HG02840 (cell line): ENCODE measurements around the gene KLHDC8A.

ENCODE experiments used
- ATAC-seq: cut with Tn5 transposase; IDR thresholded peaks from one replicate; pipeline ENCODE4 v1.9.1; 2021; ENCODE audit warnings: mild to moderate bottlenecking, moderate library complexity, moderate number of reproducible peaks; ENCODE audit not compliant: unreplicated experiment, low FRiP score

KLHDC8A gene

DNA sequence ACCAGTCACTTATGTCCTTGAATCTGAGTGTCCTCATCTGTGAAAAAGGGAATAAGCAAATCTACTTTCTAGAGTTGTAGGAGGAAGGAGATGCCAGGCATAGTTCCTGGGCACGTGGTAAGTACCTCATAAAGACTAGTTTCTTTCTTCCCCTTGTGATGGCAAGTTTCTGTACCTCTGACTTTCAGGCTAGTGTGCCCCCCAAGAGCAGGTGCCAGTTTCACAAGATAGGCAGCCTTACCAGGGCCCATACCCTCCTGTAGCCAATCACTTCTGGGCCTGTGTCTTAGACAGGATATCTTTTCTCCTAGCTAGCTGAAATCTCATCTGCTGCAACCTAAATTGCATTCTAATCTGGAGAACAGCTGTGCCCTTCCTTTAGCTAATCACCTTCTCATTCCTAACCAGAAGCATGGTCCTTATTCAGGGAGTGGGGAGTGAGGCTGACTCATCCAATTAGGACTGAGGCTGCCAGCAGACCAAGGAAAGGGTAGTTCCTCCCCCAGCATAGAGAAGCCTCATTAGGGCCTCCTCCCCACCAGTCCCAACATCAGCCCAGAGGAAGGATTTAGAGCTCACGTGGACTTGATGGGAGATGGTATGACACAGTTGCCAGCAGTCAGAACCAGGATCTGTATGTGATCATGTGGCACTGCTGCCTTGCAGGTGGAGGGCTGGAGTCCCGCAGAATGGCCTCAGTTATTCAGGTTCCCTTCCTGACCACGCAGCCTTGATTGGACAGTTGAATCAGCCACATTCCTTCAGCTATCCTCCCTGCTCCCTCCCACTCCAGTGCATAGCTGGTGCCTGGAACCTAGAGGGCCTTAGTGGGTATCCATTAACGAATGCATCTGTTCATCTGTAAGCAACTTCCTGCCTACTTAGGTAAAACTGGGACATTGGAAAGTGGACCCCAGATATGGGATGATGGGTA, 7.9 kb downstream of the KLHDC8A start:
- no peak for ATAC-seq

DNA sequence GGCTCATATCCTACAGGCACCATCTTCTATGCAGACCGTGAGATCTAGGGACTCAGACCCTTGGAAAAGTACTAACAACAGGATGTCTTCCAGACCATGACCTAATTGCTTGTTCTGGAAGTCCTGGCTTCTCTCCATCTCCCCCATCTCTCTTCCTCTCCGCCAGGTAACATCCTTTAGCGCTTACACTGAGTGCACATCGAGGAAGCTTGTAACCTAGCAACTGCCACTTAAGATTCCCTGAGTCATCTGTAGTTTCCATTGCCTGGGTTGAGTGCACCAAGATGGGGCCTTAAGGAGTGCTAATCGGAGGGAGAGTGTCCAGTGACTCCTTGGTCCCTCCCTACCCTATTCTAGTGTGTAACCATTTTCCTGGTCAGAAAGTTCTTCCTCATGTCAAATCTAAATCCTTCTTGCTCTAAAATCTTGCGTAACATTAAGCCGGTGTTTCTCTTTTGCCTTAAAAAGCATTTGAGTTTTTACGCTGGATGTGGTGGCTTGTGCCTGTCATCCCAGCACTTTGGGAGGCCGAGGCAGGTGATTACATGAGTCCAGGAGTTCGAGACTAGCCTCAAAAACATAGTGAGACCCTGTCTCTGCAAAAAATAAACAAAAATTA, 9.7 kb downstream of the KLHDC8A start:
- no peak for ATAC-seq

DNA sequence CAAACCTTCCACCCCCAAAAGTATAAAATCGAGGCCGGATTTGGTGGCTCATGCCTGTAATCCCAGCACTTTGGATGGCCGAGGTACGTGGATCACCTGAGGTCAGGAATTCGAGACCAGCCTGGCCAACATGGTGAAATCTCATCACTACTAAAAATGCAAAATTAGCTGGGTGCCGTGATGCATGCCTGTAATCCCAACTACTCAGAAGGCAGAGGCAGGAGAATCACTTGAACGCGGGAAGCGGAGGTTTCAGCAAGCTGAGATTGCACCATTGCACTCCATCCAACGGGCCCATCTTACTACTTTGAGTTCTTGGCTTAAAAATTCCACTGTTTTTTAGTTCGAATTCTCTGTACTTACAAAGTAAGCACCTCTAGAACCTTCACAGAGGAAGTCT, 11.0 kb downstream of the KLHDC8A start:
- no peak for ATAC-seq

DNA sequence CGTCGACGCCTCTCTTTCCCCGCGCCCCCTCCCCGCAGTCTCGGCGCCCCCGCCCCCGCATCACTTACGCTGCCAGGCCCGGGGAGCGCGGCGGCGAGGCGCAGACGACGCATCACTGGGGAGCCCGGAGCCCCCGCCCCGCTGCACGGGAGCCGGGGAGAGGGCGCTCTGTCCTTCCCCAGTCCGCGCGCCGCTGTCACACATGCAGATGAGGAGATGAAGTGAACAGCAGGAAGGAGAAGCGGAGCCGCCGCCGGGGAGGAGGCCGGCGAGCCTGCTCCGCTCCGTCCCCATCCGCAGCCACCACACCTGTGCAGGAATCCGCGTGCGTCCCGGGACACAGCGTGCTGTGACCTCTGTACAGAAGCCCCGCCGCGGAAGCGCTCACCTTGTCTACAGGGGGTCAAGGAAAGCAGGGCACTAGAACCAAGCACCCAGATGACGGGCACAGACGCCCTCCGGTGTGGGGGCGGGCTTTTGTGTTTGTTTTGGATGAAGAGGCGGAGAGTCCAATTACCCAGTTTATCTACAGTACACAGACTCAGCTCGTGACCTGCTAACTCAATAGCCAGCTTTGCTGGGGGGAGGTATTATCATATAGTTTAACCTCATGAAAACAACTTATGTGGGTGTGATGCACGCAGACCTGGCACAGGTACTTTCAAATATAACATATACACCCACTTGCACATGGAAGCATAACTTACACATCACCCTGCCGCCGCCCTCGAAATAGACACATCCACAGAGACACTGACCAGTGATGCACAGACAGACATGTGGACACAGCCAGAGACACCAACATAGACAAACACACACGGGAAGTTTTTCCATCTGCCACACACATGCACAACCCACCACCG, 12.4 kb downstream of the KLHDC8A start:
- no peak for ATAC-seq

DNA sequence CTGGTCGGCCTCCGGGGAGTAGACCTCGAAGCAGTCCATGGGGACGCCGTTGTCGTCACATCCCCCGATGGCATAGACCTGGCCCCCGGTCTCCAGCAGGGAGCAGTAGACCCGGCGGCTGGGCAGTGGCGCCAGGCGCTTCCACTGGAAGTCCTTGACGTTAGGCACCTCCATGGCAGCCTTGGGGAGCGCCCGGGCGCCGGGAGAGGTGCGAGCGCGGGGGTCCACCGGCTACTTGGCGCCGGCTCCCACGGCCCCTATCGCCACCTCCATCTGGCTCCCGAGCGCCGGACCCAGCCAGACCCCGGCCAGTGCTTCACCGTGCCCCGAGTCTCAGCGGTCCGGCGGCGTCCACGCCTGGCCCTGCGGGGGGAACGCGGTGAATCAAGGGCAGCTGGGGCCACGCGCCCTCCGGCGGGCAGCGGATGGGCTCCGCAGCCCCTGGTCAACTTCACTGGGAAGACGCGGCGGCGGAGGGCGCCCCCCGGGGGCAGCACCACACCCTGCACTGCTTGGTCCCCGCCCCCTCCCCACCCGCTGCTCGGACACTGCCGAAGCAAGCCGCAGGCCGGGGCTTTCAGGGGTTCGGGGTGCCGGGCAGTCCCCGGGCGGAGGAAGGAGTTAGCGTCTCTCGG, 13.2 kb downstream of the KLHDC8A start:
- no peak for ATAC-seq

DNA sequence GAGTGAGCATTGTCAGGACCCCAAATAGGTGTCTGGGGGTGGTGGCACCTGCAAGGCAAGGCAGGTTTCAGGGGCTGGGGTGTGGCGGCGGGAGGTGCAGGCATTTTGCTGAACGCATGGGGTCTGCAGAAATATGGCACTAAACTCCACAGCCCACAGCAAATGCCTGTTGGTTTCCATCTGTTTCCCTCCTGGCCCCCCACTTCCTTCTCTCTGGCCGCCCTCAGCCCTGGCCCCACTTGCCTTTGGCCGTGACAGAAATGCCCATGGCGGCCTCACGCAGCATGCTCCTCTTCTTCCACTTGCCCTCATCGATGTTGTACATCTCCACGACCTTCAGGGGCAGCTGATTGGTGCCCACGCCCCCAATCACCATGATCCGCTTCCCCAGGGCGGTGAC, 13.7 kb downstream of the KLHDC8A start:
- no peak for ATAC-seq

DNA sequence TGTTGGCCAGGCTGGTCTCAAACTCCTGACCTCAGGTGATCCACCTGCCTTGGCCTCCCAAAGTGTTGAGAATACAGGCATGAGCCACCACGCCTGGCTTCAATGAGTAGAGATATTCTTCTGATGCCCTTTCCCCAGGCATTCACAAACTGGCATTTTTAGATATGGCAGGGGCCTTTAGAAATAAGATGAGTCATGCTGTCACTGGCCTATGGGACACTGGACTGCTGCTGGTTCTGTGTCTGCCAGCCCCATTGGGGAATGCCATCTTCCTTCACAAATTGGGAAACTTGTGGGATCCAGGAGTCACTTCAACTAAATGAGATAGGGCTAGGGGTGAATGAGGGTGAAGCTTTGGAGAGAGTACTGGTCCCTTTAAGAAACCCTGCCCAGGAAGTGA, 16.0 kb downstream of the KLHDC8A start:
- ATAC-seq, result no peak

DNA sequence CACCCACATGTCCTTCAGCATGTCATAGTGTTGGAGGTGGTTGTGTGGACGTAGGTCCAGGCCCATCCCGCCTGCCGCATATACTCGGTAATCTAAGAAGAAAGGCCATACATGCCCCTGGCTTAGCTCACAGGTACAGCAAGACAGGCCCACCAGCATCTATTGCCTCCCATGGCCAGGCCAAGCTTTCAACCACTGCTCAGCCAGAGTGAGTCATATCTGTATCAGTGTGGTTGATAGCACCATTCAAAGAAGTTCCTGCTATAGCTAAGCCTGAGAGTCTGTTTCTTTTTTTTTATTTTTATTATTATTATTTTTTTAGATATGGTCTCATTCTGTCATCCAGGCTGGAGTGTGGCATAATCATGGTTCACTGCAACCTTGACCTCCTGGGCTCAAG, 17.0 kb downstream of the KLHDC8A start:
- ATAC-seq, result no peak

DNA sequence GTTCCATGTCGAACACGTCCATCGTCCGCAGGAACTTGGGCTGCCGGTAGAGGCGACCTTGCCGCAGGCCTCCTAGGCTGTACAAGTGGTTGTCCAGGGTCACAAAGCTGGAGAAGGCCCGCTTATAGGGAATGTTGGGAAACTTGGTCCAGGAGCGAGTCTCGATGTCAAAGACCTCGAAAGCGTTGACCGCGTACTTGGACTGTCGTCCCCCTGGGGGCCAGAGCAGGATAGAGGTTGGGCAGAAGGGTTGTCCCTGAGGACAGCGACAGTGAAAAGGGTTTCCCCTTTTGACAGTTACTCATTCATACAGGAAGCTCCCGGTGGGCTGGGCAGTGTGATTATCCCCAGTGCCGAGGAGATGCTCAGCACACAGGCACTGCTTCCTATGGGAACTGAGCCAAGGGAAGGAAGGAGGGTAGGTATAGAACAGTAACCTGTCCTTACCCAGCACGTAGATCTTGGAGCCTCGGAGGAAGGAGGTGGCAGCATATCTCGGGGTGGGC, 17.5 kb downstream of the KLHDC8A start:
- no peak for ATAC-seq

DNA sequence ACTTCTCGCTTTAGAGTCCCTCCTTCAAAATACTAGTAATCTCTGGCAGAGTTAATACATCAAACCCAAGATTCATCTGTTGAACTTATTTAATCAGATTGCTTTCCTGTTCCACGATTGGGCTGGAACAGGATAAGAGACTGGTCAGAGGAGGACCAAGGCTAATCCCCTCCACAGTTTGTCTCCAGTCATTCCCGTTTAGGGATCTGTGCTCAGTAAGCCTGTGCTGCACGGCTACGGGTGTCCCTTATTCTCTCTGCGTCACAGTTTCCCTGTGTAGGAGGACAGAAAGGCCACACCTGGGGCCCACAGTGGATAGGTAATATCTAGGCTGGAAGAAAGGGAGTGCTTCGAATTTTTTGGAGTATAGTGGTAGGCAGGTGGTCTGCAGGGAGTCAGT, 18.7 kb downstream of the KLHDC8A start:
- no peak for ATAC-seq

DNA sequence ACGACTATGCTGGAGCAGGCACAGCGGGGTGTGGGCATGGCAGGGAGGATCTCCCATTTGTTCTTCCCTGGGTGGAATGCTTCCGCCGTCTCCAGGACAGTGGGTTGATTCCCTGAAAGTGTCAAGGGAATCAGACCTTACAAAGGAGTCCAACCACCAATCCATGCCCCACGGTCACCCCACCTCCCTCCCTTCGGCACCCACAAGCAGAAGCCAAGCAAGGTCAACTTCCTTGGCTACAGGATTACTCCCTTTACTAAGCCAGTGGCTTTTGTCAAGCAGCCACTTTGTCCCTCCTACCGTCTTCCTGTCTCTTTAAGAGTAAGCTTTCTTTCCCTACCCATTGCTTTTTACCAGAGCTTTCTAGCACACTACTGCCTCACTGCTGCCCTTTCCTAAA, 19.2 kb downstream of the KLHDC8A start:
- no peak for ATAC-seq

DNA sequence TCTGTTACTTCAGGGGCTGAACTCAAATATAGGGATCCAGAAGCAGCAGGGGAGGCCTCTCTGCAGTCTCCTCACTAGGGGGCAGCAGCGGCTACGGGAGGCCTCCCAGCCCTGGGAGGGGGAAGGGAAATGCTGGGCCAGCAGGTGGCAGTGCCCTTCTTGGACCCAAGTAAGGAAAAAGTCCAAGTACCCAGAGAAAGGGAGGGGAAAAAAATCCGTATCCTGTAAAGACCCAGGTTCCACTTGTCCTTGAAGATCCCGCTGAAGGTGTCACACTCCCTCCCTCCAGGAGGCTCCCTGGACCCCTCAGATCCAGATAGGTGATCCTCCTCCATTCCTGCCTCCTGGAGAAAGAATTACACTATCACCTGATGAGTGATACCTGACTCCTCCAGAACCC, 21.0 kb downstream of the KLHDC8A start:
- no peak for ATAC-seq

DNA sequence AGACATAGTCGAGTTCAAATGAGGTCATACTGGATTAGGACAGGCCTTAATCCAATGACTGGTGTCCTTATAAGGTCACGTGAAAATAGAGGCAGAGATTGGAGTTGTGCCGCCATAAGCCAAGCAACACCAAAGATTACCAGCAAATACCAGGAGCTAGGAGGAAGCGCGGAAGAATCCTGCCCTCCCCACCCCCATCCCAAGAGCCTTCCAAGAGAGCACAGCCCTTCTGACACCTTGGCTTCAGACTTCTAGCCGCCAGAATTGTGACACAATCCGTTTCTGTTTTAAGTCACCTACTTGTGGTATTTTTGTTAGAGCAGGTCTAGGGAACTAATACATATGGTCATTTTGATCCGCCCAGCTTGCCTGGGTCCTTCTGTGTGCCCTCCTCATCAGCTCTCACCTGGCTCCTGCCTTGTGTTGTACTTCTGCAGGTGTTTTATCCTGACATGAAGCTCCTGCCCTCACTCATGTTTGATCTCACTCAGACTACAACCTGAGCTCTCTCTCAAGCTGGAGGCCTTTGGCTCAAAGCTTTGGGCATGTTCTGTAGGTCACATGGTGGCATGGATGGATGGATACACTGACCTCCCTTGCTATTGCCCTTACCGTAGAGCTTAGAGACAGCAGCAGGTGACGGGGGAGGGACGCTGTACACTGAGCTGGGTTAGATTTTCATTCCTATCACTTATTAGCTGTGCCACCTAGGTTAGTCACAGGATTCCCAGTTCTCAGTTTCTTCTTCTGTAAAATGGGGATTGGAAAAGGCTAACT, 24.5 kb downstream of the KLHDC8A start:
- ATAC-seq, result no peak

DNA sequence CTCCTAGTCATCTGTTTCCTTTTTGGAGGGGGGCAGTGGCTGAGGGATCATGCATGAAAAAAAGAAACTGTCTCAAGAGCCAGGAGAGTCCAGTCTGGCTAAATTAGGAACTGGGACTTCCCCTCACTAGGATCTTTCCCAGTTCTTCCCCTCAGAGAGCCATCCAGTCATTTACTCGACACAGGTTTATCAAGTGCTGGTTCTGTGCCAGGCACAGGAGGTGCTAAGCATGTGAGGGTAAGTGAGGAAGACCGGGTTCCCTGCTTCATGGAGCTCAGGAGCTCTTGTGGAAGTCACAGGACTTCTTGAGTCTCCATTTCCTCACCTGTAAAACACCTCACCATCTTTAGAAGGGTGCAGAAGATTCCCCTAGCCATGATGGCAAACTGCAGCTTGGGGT, 26.6 kb downstream of the KLHDC8A start:
- no peak for ATAC-seq

DNA sequence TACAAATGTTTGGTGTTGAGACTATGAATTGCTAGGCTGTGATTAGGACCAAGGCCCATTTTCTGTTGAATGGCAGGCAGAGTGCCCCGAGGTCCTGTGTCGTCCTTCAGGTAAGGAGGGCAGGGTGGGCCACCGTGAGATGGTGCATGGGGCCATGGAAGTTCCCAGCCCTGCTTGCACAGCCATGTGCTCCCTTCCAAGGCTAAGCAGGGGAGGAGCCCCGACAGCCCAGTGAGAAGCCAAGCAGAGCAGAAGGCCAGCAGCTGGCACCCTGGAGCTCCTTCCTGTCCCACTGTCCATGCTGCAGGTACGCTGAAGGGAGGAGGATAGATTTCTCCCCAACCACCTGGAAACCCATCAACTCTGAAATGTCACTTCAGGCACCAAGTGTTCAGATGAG, 27.0 kb downstream of the KLHDC8A start:
- ATAC-seq, result no peak

DNA sequence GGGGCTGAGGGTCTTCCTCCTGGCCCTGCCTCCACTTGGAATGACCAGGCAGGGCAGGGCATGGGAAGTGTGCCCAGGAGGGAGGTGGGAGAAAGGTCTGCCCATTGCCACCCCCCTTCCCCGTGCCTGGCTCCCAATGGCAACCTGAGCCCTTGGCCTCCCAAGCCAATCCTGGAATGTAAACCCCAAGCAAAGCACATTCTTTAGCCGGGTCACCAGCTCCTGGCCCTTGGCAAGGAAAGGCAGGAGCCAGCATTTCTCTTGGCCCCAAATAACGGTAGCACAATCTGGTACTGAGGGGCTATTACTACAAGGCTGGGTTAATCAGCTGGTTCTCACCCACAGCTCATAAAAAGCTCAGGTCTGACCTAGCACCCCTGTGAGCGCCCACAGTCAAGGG, 28.2 kb downstream of the KLHDC8A start:
- ATAC-seq, result no peak

DNA sequence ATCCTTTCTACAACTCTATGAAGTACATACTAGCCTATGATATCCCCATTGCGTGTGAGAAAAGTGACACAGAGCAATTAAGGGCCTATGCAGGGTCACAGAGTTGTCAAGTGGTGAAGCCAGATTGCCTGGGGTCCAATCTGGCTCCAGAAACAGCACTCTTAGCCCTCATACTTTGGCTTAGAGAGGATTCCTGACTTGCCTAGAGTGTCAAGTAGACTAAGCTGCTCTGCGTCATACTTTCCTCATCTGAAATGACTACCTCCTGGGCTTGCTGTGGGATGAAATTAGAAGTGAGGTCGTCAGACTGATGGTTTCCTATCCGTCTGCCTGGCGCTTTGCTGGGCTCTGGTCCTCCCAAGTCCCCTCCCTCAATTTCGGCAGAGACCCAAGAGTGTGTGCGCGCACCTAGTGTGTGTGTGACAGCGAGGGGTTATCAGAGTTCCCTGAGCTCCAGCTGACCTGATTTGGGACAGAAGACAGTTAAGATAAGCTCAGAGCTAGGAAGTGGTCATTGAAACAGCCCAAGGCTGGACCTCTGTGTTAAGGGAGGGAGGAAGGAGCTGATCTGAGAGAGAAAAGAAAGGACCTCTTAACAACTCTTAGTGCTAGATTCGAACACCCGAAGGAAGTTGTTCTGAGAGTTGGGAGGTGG, 29.8 kb downstream of the KLHDC8A start:
- no peak for ATAC-seq

DNA sequence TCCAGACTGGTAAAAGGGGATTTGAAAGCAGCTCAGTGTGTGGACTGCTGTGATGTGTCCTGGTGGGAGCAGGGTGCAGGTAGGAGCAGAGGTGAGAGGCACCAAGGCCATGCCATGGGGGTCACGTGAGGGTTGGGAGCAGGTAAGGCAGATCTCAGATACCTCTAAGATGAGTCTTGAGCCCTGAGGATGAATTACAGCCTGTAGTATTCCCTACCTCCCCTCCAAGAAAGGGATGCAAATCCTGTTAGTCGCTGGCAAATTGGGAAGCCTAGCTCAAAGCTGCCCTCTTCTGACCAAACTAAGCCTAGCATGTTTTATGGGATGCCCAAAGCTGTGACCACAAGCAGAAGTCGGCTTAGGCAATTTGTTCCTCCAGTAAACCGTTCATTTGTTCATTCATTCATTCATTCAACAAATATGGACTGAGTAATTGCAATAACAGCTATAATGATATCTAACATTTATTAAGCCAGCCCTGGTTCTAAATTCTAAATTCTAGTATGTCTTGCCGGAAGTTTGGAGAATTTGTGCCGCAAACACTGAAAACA, 31.3 kb downstream of the KLHDC8A start:
- ATAC-seq, result no peak

DNA sequence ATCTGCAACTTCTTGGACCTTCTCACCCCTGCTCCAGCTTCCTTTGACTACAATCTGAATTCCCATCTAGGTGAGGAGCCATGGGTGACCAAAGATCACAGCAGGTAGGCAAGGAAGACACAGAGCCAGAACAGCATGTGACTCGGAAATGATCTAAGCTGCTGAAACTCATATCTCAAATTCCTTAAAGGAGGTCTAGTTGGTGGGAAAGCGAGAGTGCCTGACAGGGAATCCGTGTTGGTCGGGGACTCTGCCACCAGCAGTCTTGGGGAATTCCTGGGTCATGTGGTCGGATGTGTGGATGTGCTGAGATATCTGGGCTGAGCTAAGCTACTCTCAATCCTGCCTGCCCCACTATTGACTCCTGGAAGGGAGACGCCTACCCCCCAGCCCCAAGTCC, 31.9 kb downstream of the KLHDC8A start:
- no peak for ATAC-seq
